ENCODE data around the gene RPAP3. TPM values are rescaled to one million over a fixed set of nuclear protein-coding genes. Genes with fewer than 3 reads are reported as not detected.

RPAP3 gene
- total RNA-seq, 1 donor from 2014 or later = 23.6 TPM

DNA sequence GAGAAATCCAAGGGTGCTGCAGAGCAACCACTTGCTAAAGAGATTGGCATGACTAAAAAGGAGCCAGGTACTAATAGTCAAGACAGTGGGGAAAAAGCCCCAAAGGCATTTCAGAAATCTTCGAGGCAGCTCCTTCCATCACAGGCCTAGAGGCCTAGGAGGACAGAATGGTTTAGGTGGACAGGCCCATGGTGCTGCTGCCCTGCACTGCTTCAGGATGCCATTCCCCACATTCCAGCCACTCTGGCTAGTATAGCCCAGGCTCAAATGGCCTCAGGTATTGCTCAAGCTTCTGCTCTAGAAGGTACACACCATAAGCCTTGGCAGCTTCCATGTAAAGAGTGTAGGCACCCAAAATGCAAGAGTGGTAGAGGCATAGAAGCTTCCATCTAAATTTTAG, 92.9 kb downstream of the RPAP3 start:
- FAIRE-seq = no peak

DNA sequence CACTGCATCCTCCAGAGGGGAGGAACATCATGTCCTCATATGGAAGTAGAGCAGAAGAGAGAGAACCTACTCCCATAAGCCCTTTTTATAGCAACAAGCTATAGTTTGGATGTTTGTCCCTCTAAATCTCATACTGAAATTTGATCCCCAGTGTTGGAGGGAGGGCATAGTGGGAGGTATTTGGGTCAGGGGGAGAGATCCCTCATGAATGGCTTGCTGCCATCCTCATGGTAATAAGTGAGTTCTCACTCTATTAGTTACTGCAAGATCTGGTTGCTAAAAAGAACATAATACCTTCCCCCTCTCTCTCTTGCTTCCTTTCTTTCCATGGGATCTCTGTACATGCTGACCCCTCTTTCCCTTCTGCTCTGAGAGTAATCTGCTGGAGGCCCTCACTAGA, 93.9 kb downstream of the RPAP3 start:
- FAIRE-seq = no peak
- no peak for DNase-seq (ENCODE audit: low spot score in 2 of 2)

More for the DNA sequence above, 92.9 kb downstream of the RPAP3 start:
- no peak for DNase-seq (ENCODE audit: low spot score in 2 of 2)

Other genes with a start within 250 kb of the RPAP3 start
- gene ENDOU, start 19.5 kb upstream of the RPAP3 start, total RNA-seq = not detected
- 7.7 TPM for gene RAPGEF3, start 52.9 kb upstream of the RPAP3 start, total RNA-seq
- 8.6 TPM for gene SLC48A1, start 67.2 kb upstream of the RPAP3 start, total RNA-seq
- gene HDAC7, start 113.9 kb upstream of the RPAP3 start, total RNA-seq = 4.9 TPM
- not detected for gene VDR, start 199.0 kb upstream of the RPAP3 start, total RNA-seq